Neural progenitor cell (in vitro differentiated cells): ENCODE measurements around the gene TNFRSF19. TPM values are rescaled to one million over a fixed set of nuclear protein-coding genes. Genes with fewer than 3 reads are reported as not detected.
A peak's percentile ranks its signal among the peaks of the same experiment; 100 is the strongest.

Experiments
- DNase-seq: peaks from one replicate; pipeline ENCODE4 v3.0.0-alpha.2; 2016; ENCODE audit warnings: low spot score
- H2AFZ ChIP-seq: fragments of 200-600 bp; sonication (generic); replicated peaks from 2 replicates; pipeline ENCODE4 v1.6.1; 2016; ENCODE audit warnings: antibody characterized with exemption
- H3F3A ChIP-seq: fragments of 200-600 bp; sonication (generic); 2 replicates; pipeline ENCODE4 v1.6.1; 2016; ENCODE audit warnings: antibody characterized with exemption, low read depth
- H3K27ac ChIP-seq: fragments of 200-600 bp; sonication (generic); 2 replicates; pipeline ENCODE4 v1.5.1; 2016; ENCODE audit warnings: mild to moderate bottlenecking
- H3K27me3 ChIP-seq: fragments of 200-600 bp; sonication (generic); 2 replicates; pipeline ENCODE4 v1.6.1; 2016; ENCODE audit warnings: mild to moderate bottlenecking, moderate library complexity
- H3K36me3 ChIP-seq: fragments of 200-600 bp; sonication (generic); 2 replicates; pipeline ENCODE4 v1.5.1; 2016
- H3K4me1 ChIP-seq: fragments of 200-600 bp; sonication (generic); 2 replicates; pipeline ENCODE4 v1.6.1; 2016; ENCODE audit warnings: mixed run types
- H3K4me2 ChIP-seq: fragments of 200-600 bp; sonication (generic); 2 replicates; pipeline ENCODE4 v1.6.1; 2016
- H3K4me3 ChIP-seq: fragments of 200-600 bp; sonication (generic); 2 replicates; pipeline ENCODE4 v1.5.1; 2016
- H3K79me2 ChIP-seq: fragments of 200-600 bp; sonication (generic); 2 replicates; pipeline ENCODE4 v1.6.1; 2016; ENCODE audit warnings: low read depth
- H3K9ac ChIP-seq: fragments of 200-600 bp; sonication (generic); 2 replicates; pipeline ENCODE4 v1.6.1; 2016
- H3K9me3 ChIP-seq: fragments of 200-600 bp; sonication (generic); 2 replicates; pipeline ENCODE4 v1.5.1; 2016; ENCODE audit warnings: low read depth
- H4K20me1 ChIP-seq: fragments of 200-600 bp; sonication (generic); 2 replicates; pipeline ENCODE4 v1.6.1; 2016; ENCODE audit warnings: low read depth
- H3K27ac Mint-ChIP-seq: 3 replicates; pipeline ENCODE4 v1.8.0; 2021; ENCODE audit warnings: mixed read lengths
- H3K27me3 Mint-ChIP-seq: 2 replicates; pipeline ENCODE4 v1.8.0; 2022; ENCODE audit warnings: low read depth, mild to moderate bottlenecking, inconsistent platforms, moderate library complexity, mixed read lengths; ENCODE audit not compliant: insufficient read depth
- H3K36me3 Mint-ChIP-seq: 3 replicates; pipeline ENCODE4 v1.8.0; 2021; ENCODE audit warnings: mixed read lengths
- H3K4me1 Mint-ChIP-seq: 3 replicates; pipeline ENCODE4 v1.8.0; 2021; ENCODE audit warnings: mixed read lengths
- H3K4me3 Mint-ChIP-seq: 3 replicates; pipeline ENCODE4 v1.8.0; 2021; ENCODE audit warnings: mild to moderate bottlenecking, moderate library complexity, mixed read lengths
- H3K9me3 Mint-ChIP-seq: 3 replicates; pipeline ENCODE4 v1.8.0; 2020; ENCODE audit warnings: mixed read lengths
- CTCF ChIP-seq: fragments of 200-600 bp; sonication (generic); IDR thresholded peaks from 2 replicates; pipeline ENCODE4 v1.5.1; 2017; ENCODE audit warnings: antibody characterized with exemption, mild to moderate bottlenecking
- EZH2 ChIP-seq: fragments of 200-600 bp; sonication (generic); IDR thresholded peaks from 2 replicates; pipeline ENCODE4 v1.6.1; 2017; ENCODE audit warnings: antibody characterized with exemption, mild to moderate bottlenecking, moderate library complexity
- EZH2phosphoT487 ChIP-seq: fragments of 200-600 bp; sonication (generic); IDR thresholded peaks from 2 replicates; pipeline ENCODE4 v1.6.1; 2017; ENCODE audit warnings: antibody characterized with exemption
- total RNA-seq: library from RNA; depleted of rRNA; stranded (reverse); fragments of >200 nt; gene quantifications from 2 replicates; pipeline ENCODE4 v1.2.3, GENCODE V29; 2015; ENCODE audit warnings: low replicate concordance

The TNFRSF19 gene
- total RNA-seq, 1 donor from 2014 or later: 31.7 TPM

- Histone ChIP-seq H3K4me3 (no peak overlapping the region), H3K9me3 (no peaks in the 10 kb centered on the region), H3F3A (no peaks in the 10 kb centered on the region), H3K27me3 (no peaks in the 10 kb centered on the region), H3K4me2 (no peak overlapping the region), H3K9ac (no peak overlapping the region), H4K20me1 (no peaks in the 10 kb centered on the region), H3K4me1 (peaks cover 8% of the 10 kb centered on the region), H3K79me2 (no peaks in the 10 kb centered on the region), H3K27ac (no peak overlapping the region), H2AFZ (peak overlapping the region; percentile 38), H3K36me3 (no peaks in the 10 kb centered on the region)
- H3K4me1 Mint-ChIP-seq: peaks cover 27% of the 10 kb centered on the region
- H3K9me3 Mint-ChIP-seq: peaks cover 3% of the 10 kb centered on the region
- no peak overlapping the region for H3K27ac Mint-ChIP-seq
- no peak overlapping the region for H3K4me3 Mint-ChIP-seq
- TF ChIP-seq EZH2phosphoT487 (no peak), CTCF (no peak), EZH2 (no peak)
- H3K36me3 Mint-ChIP-seq: peaks cover 2% of the 10 kb centered on the region
- DNase-seq: no peak
- no peaks in the 10 kb centered on the region for H3K27me3 Mint-ChIP-seq
Measured at GRCh38 chr13:23723471-23723870, 153.3 kb downstream of the TNFRSF19 start.

DNA sequence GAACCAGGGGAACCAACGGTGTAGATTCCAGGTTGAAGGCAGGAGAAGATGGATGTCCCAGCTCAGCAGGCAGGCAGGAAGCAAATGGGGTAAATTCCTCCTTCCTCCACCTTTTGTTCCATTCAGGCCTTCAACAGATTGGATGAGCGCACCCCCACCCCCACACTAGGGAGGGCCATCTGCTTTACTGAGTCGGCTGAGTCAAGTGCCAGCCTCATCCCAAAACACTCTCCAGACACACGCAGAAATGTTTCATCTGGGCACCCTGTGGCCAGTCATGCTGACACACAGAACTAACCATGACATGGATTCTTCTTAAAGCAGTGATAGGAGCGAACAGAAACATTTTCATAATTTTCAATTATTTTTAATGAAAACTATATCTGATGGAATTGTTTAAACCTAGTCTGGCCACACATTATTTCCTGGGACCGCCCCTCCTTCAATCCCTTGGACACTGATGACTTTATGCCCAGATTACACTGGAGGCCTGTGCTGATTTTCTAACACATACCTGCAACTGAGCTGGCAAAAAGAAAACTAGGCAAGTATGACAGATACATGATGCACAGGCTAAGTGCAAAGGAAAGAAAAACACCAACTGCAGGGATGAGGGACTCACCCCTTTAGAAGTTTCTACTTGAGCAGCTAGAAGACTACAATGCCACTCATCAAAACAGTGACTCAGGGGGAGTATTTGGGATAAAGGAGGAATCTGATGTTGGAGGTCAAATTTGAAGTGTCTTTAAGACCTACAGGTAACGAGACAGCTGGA is 154.2 kb downstream of the TNFRSF19 start:
- no peaks in the 10 kb centered on the region for H3K36me3 ChIP-seq
- H3K27ac Mint-ChIP-seq: no peak overlapping the region
- peaks cover 19% of the 10 kb centered on the region for H3K4me1 Mint-ChIP-seq
- H3K4me3 ChIP-seq: no peak overlapping the region
- H3K9me3 ChIP-seq: no peaks in the 10 kb centered on the region
- no peak overlapping the region for H3K4me3 Mint-ChIP-seq
- H3K27me3 Mint-ChIP-seq: no peaks in the 10 kb centered on the region
- H3F3A ChIP-seq: no peaks in the 10 kb centered on the region
- H4K20me1 ChIP-seq: no peaks in the 10 kb centered on the region
- TF ChIP-seq EZH2phosphoT487 (no peak), EZH2 (no peak), CTCF (no peak)
- no peak overlapping the region for H2AFZ ChIP-seq
- H3K27ac ChIP-seq: no peak overlapping the region
- H3K9me3 Mint-ChIP-seq: peaks cover 3% of the 10 kb centered on the region
- H3K4me1 ChIP-seq: peaks cover 8% of the 10 kb centered on the region
- no peaks in the 10 kb centered on the region for H3K79me2 ChIP-seq
- H3K9ac ChIP-seq: no peak overlapping the region
- no peak overlapping the region for H3K4me2 ChIP-seq
- peaks cover 2% of the 10 kb centered on the region for H3K36me3 Mint-ChIP-seq
- H3K27me3 ChIP-seq: no peaks in the 10 kb centered on the region
- no peak for DNase-seq

Other genes with a start within 250 kb of the TNFRSF19 start
- gene SACS, start 136.7 kb upstream of the TNFRSF19 start, total RNA-seq: 58.1 and 77.7 TPM in 2 replicates